Lower lobe of right lung (tissue), 2 donors: Measurements from ENCODE around the gene DNAJC22. TPM values are rescaled to one million over a fixed set of nuclear protein-coding genes. Genes with fewer than 3 reads are reported as not detected.
A peak's percentile ranks its signal among the peaks of the same experiment; 100 is the strongest.

Experiments
- ATAC-seq, 2 donors: fragments of 200-7000 bp; cut with Tn5 transposase; one replicate each; pipeline ENCODE4 v1.9.1; 2020 to 2022; ENCODE audit warnings: mild to moderate bottlenecking in 2 of 2, moderate library complexity in 2 of 2
- DNase-seq: peaks from one replicate; pipeline ENCODE4 v3.0.0-alpha.2; 2020
- H3K27ac ChIP-seq: fragments of 200-600 bp; one replicate; pipeline ENCODE4 v1.8.0; 2022
- H3K27me3 ChIP-seq: fragments of 200-600 bp; one replicate; pipeline ENCODE4 v1.8.0; 2022; ENCODE audit warnings: low read depth
- H3K36me3 ChIP-seq: fragments of 200-600 bp; one replicate; pipeline ENCODE4 v1.8.0; 2022; ENCODE audit warnings: mild to moderate bottlenecking
- H3K4me1 ChIP-seq: fragments of 200-600 bp; one replicate; pipeline ENCODE4 v1.8.0; 2022
- H3K4me3 ChIP-seq: fragments of 200-600 bp; one replicate; pipeline ENCODE4 v1.8.0; 2022; ENCODE audit warnings: mild to moderate bottlenecking
- H3K9me3 ChIP-seq: fragments of 200-600 bp; one replicate; pipeline ENCODE4 v1.8.0; 2022
- CTCF ChIP-seq: fragments of 200-600 bp; IDR thresholded peaks from one replicate; pipeline ENCODE4 v1.8.0; 2022; ENCODE audit warnings: antibody characterized with exemption, mild to moderate bottlenecking
- intact Hi-C: fragments of 100-400 bp; cut with DNase I; formaldehyde crosslinking; loops from one replicate; pipeline ENCODE4 v1.11.0; 2022
- total RNA-seq: library from RNA; stranded (reverse); fragmentation: NEBNext Ultra II Directional; extraction: Animal tissue kit (Norgen Biotek cat#: 25700); gene quantifications from one replicate; pipeline ENCODE4 v1.2.1, GENCODE V29; 2021
- donor health status: DM: no; HTN: yes; CAD: no; lungs with severe emphysema.

DNAJC22 gene
- total RNA-seq, 1 donor from 2014 or later: 0.18 TPM

GRCh38 chr12:49340971-49341776 lies 5.5 kb upstream of the DNAJC22 start:
- peaks cover 50% of the 10 kb centered on the region for H3K4me1 ChIP-seq
- H3K9me3 ChIP-seq: no peaks in the 10 kb centered on the region
- H3K36me3 ChIP-seq: no peaks in the 10 kb centered on the region
- H3K4me3 ChIP-seq: no peak overlapping the region
- peaks cover 84% of the 10 kb centered on the region for H3K27me3 ChIP-seq
- intact Hi-C loops: no loop called here
- no peak for TF ChIP-seq CTCF
- DNase-seq (no peak), ATAC-seq (no peak)
- H3K27ac ChIP-seq: no peak overlapping the region

GRCh38 chr12:49341777-49342065 lies 5.0 kb upstream of the DNAJC22 start:
- no peak for DNase-seq
- no peaks in the 10 kb centered on the region for H3K9me3 ChIP-seq
- intact Hi-C loops: no loop called here
- H3K27me3 ChIP-seq: peaks cover 84% of the 10 kb centered on the region
- ATAC-seq: no peak
- peaks cover 50% of the 10 kb centered on the region for H3K4me1 ChIP-seq
- no peak for TF ChIP-seq CTCF
- no peak overlapping the region for H3K27ac ChIP-seq
- no peaks in the 10 kb centered on the region for H3K36me3 ChIP-seq
- peak overlapping the region; percentile 54 for H3K4me3 ChIP-seq

- ATAC-seq: peak; percentile 71 to 78
- peak overlapping the region; percentile 54 for H3K4me3 ChIP-seq
- intact Hi-C loops: no loop called here
These were observed 4.4 kb upstream of the DNAJC22 start for GRCh38 chr12:49342066-49342913.

GRCh38 chr12:49342914-49343731 lies 3.6 kb upstream of the DNAJC22 start:
- no peak for TF ChIP-seq CTCF
- Histone ChIP-seq H3K4me1 (peaks cover 57% of the 10 kb centered on the region), H3K27me3 (peaks cover 86% of the 10 kb centered on the region), H3K9me3 (no peaks in the 10 kb centered on the region), H3K4me3 (peak overlapping the region; percentile 54), H3K36me3 (no peaks in the 10 kb centered on the region), H3K27ac (no peak overlapping the region)
- intact Hi-C loops: no loop called here
- ATAC-seq: no peak
- DNase-seq: no peak

More at GRCh38 chr12:49342066-49342913, 4.4 kb upstream of the DNAJC22 start:
- Histone ChIP-seq H3K9me3 (no peaks in the 10 kb centered on the region), H3K36me3 (no peaks in the 10 kb centered on the region), H3K27ac (no peak overlapping the region), H3K27me3 (peaks cover 84% of the 10 kb centered on the region), H3K4me1 (peaks cover 50% of the 10 kb centered on the region)
- DNase-seq: peak; percentile 86
- TF ChIP-seq CTCF: peak; percentile 82

GRCh38 chr12:49344486-49345050 lies 2.1 kb upstream of the DNAJC22 start:
- ATAC-seq (no peak), DNase-seq (no peak)
- Histone ChIP-seq H3K27ac (no peak overlapping the region), H3K4me1 (peaks cover 59% of the 10 kb centered on the region), H3K27me3 (peaks cover 86% of the 10 kb centered on the region), H3K9me3 (no peaks in the 10 kb centered on the region), H3K4me3 (no peak overlapping the region), H3K36me3 (no peaks in the 10 kb centered on the region)
- intact Hi-C loops: no loop called here
- TF ChIP-seq CTCF: no peak
